AG20443 (cell line): ENCODE results near the gene NVL.

ENCODE experiments used
- DNase-seq: peaks from one replicate; pipeline ENCODE4 v3.0.0; 2012; ENCODE audit warnings: low spot score, mixed read lengths

NVL gene

GRCh38 chr1:224196813-224197600, 133.0 kb downstream of the NVL start:
- peak; percentile 42 for DNase-seq

- no peak for DNase-seq
Observed at GRCh38 chr1:224193319-224193966, 136.5 kb downstream of the NVL start.

GRCh38 chr1:224192082-224192788, 137.7 kb downstream of the NVL start:
- no peak for DNase-seq

- DNase-seq: no peak
Observed at GRCh38 chr1:224189561-224189960, 140.4 kb downstream of the NVL start.

- DNase-seq: no peak
Observed at GRCh38 chr1:224188286-224188685, 141.7 kb downstream of the NVL start.

GRCh38 chr1:224185208-224185607, 144.8 kb downstream of the NVL start:
- DNase-seq: no peak

GRCh38 chr1:224183591-224184312, 146.2 kb downstream of the NVL start:
- DNase-seq: peak; percentile 85

GRCh38 chr1:224182866-224183590, 146.9 kb downstream of the NVL start, which contains the start of gene DEGS1:
Gene DEGS1 (plus strand): TSS chr1:224183240. CDS start chr1:224183337, 97 bp downstream.
- peak; percentile 98 for DNase-seq

GRCh38 chr1:224182057-224182865, 147.7 kb downstream of the NVL start:
- no peak for DNase-seq

GRCh38 chr1:224181453-224181810, 148.5 kb downstream of the NVL start:
- no peak for DNase-seq

- no peak for DNase-seq
Observed at GRCh38 chr1:224180783-224181452, 149.1 kb downstream of the NVL start.

GRCh38 chr1:224178894-224179293, 151.1 kb downstream of the NVL start:
- DNase-seq: no peak

- DNase-seq: no peak
Observed at GRCh38 chr1:224177356-224177999, 152.5 kb downstream of the NVL start.
